Stimulated activated CD4-positive, alpha-beta T cell treated with anti-CD3 and anti-CD28 coated beads, Interleukin-12 subunit alpha, Interleukin-12 subunit beta, amount 100 ng/mL, for 48 hours (primary cell): ENCODE data around the gene PRRX2.

Experiments
- DNase-seq, 3 donors: peaks; one replicate each; pipeline ENCODE4 v3.0.0-alpha.2; 2020; ENCODE audit warnings: low read depth in 2 of 3, low spot score in 1 of 3

Gene PRRX2

DNA sequence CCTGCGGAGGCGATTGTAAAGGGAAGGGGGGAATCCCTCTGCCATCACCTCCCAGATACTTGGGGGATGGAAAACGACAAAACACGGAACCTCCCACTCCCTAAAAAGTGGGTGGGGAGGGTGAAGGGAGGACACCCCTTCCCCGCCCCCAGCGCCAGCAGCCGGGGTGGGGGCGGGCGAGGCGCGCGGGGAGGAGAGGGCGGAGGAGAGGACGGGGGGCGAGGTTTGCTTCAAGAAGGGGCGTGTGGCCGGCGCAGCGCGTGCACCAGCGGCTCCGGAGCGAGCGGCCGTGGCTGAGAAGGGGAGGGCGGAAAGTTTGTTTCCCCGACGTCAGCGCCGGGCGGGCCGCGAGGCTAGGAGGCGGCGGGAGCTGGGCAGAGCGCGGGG lies at the start of gene PRRX2:
Gene PRRX2 (plus strand): TSS at position 259 of the 387 bp plus-strand sequence. CDS start 221 bp downstream, outside the sequence.
- peak in 1 of 3 donors; percentile 21 for DNase-seq

- no peak for DNase-seq
Measured at GRCh38 chr9:129617167-129617566, 48.3 kb upstream of the PRRX2 start.

DNA sequence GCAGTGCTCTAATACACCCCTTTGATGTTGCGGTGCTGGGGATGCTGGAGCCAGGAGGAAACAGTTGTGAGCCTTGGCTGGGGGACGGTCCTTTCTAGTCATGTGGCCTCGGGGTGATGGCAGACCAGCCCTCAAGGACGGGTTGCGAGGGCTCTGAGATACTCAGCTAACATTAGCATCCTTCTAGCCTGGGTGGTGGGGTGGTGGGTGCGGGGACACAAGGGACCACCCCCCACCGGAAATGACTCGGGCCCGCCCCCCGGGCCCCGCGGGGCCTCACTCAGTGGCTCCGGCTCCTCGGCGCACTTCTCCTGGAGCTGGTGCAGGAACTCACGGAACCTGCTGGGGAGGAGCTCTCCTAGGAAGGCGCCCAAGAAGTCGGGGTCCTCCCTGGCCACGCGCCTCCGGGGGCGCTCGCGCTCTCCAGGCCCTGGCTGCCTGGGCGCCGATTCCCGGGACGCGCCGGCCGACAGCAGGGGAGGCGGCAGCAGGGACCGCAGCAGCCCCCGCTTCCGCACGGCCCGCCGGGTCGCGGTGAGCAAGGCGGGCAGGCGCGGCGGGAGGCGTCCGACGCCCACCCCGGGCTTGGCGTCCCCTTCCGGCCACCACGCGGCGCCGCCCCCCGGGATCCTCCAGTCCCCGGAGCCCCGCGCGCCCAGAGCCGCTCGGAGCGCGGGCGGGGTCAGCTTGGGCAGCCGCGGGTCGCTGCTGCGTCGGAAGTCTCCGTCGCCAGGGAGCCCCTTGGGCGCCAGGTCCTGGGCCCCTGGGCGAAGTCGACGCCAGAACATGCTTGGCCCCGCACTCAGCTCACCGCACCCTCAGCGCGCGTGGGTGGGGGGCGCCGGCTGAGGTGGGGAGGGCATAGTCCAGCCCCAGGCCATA lies 45.4 kb upstream of the PRRX2 start:
- DNase-seq = no peak

DNA sequence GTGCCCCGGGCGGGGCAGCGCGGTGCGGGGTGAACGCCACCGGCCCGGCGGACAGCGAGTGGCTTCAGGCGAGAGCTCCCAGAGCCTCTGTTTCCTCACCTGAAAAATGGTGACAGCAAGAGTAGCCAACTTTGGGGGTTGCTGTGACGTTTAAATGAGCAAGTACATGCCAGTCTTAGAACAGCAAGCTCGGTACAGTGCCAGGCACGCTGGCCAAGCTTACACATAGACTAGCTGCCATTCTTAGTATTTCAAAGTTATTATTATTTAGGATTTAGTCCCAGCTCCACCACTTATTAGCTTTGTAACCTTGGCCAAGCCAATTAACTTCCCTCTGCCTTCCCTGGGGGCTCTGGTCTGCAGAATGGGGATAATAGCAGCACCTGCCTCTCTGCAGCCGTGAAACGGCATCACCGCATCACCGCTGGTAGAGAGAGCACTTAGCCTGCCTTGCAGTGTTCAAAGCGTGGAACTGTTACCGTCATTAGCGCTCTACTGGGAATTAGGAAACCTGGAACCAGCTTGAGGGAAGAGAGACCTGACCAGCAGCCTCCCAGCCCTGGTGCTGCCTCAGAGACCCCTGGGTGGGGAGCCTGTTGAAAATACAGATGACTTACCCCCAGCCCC lies 44.7 kb upstream of the PRRX2 start, which contains the start of gene C9orf50:
Gene C9orf50 (minus strand): TSS at position 433 of the 627 bp plus-strand sequence. CDS start 527 bp downstream, outside the sequence.
- DNase-seq = no peak

- DNase-seq = no peak
Measured at GRCh38 chr9:129623331-129623730, 42.1 kb upstream of the PRRX2 start.

DNA sequence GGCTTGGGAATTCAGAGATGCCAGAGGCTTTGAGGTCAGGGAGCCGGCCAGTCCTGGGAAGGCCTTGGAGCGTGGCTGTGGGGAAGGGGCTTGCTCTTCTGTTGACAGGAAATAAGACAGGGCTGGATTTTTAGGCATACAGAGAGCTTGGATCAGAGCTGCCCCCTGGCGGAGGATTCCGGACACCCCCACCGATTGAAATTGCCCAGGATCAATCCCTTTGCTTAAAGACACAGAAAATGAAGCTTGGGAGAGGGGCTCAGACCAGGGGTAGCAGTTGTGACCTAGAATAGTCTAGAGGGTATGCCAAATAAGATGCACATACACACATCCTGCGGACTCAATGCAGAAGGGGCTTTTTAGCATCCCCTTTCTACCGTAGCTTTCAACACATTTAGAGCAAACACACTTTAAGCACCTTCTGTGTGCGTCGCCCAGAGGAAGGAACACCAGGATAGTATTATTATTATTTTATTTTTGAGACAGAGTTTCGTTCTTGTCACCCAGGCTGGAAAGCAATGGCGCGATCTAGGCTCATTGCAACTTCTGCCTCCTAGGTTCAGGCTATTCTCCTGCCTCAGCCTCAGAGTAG lies 41.2 kb upstream of the PRRX2 start:
- peak; percentile 48 to 74 (median 66) for DNase-seq

DNA sequence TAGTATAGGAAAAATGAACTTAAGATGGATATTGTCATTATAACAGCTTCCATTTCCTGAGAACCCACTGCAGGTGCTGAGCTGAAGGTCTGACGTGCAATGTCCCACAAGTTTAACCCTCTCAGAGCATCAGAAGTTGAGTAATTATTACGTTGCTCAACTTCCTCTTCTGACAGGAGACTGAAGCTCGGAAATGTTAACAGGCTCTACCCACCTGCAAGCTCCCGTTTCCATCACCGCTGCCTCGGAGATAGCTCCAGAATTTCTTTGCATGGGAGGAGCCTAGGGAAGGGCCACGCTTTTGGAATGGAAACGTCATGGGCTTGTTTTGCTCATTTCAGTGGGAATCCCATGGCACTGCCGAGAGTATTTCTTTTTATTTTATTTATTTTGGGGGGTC lies 40.5 kb upstream of the PRRX2 start:
- no peak for DNase-seq

- peak; percentile 81 to 93 (median 82) for DNase-seq
Measured at GRCh38 chr9:129626079-129626624, 39.3 kb upstream of the PRRX2 start, which contains the start of gene NTMT1. NTMT1 (plus strand) TSS chr9:129626163; CDS start chr9:129632704, 6,541 bp downstream.

DNA sequence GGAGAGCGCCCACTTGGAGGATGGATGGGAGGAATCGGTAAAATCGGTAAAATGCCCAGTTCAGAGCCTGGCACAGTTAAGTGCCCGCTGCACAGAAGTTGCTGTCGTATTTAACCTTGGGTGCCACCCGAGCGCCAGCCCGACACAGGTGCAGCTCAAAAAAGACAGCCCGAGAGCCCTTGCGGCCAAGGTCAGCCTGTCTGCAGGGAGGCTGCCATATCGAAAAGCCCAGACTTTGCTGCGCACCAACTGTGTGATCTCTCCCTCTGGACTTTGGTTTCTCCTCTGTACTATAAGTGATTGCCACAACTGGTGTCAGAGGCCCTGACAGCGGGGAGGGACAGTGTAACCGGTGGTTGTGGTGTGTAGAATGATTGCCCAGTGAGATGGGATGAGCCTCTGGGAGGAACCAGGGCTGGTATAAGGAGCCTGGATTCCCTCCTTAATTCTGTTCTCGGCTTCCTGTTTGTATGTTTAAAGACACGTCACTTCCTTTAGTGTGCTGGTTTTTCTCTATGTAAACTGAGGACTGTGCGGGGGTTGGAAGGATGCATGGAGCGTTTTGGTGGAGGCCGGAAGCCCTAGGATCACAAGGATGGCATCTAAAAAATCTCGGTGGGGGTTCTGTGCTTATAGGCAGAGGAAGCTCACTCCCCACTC lies 38.7 kb upstream of the PRRX2 start:
- DNase-seq = peak in 1 of 3 donors; percentile 22

GRCh38 chr9:129627556-129628440 lies 37.6 kb upstream of the PRRX2 start:
- no peak for DNase-seq

DNA sequence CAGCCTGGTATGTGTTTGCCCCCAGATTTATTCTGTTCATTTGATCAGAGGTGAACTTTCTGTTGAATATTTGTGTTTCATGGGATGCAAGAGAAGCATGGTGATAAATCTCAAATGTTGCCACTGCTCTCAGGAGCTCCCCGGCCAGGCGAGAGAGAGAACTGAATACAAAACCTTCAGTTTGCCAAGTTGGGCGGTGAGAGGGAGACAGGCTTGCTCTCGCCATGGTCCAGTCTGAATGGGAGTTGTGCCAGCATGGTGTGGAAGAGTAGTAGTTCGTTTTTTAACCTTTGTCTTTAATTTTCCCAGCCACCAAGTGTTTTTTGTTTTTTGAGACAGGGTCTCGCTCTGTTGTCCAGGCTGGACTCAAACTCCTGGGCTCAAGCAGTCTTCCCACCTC lies 36.7 kb upstream of the PRRX2 start:
- no peak for DNase-seq

DNA sequence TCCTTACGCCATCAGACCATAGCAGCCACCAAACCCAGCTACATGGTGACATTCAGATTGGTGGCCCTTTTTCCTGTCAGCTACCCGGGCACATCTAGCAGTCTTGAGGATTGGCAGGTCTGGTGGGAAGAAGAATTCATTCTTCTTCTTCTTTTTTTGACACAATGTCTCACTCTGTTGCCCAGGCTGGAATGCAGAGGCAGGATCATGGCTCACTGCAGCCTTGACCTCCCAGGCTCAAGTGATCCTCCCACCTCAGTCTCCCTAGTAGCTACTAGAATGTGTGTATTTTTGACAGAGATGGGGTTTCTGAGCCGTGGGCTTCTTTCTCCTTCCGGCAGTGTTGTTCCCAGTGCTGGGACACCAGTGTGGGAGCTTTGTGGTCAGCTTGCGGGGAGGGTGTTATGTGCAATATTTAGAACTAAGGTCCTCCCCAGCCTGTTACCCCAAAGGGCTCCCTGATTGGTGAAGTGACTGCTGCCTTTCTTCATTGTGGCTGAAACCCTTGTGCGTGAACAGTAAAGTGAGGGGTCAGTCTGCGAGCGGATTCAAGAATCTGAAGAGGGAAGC lies 36.1 kb upstream of the PRRX2 start:
- DNase-seq = no peak

DNA sequence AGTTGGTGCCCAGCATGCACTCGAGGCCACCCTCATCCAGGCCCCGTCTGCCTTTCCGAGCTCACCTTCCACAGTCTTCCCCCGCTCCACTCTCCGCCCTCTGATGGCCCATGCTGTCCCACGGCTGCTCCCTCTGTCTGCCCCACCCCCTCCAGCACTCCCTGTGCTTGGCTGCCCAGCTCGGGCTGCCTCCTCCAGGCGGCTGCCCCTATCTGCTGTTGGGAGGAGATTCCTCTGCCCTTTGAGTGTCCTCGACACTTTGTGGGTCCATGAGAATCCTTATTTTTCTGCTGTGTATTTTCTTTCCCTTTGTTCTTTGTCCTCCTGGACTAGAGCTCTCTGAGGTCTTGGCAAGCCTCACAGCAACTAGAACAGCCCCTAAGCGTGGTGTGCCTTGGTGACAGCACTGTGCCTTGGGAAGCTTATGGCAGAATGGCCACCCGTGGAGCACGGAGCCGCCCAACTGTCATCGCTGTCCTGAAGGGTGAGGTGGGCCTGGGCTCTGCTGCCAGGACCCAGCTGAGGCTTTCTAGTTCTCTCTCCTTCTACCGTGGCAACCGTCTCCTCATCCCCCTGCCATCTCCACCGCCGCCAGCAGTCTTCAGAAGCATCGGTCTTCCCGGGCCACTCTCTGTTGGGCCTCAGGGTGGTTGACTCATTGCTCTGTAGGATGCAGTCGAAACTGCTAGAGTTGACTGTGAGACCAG lies 34.3 kb upstream of the PRRX2 start:
- DNase-seq = no peak

- no peak for DNase-seq
Measured at GRCh38 chr9:129631674-129632129, 33.7 kb upstream of the PRRX2 start.

- DNase-seq = no peak
Measured at GRCh38 chr9:129632460-129632859, 33.0 kb upstream of the PRRX2 start.

GRCh38 chr9:129633207-129633606 lies 32.2 kb upstream of the PRRX2 start:
- DNase-seq = no peak

DNA sequence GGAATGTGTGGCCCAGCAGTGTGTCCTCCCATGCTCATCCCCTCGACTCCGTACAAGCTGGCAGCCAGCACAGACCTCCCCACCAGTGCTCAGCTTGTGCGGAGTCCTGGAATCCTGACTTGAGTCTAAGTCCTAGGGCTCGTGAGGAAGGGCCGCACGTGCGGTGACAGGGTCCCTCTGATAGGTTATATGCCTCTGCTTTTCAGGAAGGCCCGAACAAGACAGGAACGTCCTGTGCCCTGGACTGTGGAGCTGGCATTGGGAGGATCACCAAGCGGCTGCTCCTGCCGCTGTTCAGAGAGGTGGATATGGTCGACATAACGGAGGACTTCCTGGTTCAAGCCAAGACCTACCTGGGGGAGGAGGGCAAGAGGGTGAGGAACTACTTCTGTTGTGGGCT lies 31.6 kb upstream of the PRRX2 start:
- DNase-seq = no peak

GRCh38 chr9:129635099-129636065 lies 30.1 kb upstream of the PRRX2 start:
- DNase-seq = no peak
